HG02970 (cell line): ENCODE data around the gene ESPL1.

Source experiments
- ATAC-seq: cut with Tn5 transposase; IDR thresholded peaks from one replicate; pipeline ENCODE4 v1.9.1; 2021; ENCODE audit warnings: mild to moderate bottlenecking, moderate library complexity, moderate number of reproducible peaks; ENCODE audit not compliant: unreplicated experiment, low FRiP score

Gene ESPL1

DNA sequence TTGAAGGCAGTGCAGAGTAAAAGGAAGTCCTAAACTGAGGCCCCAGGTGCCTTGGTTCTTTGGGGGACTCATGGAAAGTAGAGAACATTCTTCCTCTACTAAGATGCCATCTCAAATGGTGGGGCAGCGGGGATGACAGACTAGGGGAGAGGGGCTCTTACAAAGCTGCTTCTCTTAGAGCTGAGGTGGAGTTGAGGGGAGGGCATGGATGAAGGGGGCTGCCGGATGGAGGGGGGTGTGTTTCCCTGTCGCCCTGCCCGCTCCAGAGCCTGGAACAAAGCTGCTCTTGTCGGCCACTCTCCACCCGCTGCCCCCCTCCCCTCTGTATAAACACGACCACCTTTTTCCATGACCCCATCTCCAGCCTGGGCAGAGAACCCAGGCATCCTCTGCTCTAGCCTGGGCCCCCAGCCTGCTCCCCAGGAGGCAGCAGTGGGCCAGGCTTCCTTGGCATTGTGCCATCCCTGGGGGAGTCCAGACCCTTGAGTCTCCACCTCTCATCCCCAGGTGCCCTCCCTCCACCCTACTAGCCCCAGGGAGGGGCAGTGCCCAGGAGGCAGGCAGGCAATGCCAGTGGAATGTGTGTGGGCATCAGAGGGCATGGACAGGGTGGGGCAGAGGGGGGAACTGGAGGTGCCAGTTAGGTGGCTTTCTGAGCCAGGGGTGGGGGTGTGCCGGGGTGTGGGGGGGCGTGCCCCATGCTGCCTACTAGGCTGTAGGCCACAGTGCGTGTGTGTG lies 37.8 kb upstream of the ESPL1 start:
- ATAC-seq = no peak

DNA sequence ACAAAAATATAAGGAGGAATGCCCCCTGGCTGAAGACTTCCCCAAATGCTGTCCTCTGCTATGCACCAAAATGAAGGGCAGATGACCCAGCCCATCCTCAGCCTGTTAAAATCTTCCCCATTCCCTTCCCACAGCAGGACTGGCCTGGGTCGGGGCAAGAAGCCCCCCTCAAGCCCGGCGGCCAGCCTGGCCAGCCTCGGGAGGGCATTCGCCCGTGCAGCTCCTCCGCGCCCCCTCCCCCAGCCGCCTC lies 36.5 kb upstream of the ESPL1 start:
- ATAC-seq = no peak

DNA sequence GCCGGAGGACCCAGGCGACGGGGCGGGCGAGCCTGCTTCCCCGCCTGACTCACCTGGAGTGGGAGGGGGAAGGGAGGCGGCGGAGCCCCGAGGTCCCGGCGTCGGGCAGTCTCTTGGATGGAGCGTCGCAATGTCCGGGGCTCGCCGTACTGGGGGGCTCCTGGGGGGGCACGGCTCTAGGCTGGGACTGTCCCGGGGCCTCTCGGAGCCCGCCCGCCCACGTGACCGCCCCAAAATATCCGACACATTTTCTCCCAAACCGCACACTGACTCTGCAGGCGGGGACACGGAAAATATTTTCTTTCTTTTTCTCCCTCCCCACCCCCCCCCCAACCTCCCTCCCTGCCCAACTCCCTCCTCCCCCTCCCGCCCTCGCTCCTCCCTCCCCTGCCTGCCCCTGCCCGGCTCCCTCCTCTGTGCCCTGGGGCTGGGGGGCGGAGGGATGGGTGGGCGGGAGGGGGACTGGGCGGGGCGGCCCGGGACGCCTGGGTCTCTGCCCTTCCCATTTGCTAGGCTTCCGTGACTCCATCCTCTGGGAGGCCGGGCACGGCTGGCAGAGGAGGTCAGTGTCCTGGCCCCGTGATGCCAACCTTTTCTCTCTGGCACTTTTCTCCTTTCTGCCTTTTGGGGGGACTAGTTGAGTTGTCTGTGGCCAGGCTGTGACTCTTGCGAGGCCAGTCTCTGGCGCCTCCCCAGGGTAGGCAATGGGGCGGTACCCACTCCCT lies 36.0 kb upstream of the ESPL1 start, which contains the start of gene RARG:
Gene RARG (minus strand): TSS at position 289 of the 725 bp plus-strand sequence. CDS start 4,664 bp downstream, outside the sequence.
- ATAC-seq = no peak

DNA sequence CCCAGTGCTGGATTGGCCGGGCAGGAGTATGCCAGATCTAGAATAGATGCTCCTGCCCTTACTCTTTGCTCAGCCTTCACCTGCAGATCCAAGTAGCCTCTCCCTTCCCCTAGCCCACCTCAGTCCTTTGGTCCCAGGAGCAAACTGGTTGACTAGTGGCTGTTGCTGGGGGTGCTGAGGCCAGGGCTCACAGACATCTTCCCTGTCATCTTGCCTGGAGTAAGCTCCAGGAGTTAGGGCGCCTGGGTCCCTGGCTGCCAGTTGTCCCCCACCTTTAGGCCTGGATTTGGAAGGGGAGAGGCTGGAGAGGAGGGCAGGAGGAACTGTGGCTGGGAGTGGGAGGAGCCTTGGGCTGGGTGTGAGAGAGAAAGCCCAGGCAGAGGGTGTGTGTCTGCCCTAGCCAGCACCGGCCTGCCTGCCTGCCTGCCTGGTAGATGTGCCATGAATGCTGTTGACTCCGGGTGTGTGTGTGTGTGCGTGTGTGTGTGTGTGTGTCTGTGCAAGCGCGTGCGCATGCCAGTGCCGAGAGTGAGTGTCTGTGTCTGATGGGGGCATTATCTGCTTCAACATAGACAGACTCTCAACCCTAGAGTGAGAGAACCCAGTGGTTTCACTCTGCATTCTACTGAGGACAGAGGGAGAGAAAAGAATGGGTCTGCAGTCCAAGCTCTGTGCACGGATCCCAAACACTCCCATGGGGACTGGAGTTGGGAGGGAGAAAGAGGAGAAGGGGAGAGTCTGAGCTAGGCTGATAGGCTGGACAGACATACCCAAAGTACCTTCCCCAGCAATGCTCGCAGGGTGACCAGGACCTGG lies 35.2 kb upstream of the ESPL1 start:
- no peak for ATAC-seq

DNA sequence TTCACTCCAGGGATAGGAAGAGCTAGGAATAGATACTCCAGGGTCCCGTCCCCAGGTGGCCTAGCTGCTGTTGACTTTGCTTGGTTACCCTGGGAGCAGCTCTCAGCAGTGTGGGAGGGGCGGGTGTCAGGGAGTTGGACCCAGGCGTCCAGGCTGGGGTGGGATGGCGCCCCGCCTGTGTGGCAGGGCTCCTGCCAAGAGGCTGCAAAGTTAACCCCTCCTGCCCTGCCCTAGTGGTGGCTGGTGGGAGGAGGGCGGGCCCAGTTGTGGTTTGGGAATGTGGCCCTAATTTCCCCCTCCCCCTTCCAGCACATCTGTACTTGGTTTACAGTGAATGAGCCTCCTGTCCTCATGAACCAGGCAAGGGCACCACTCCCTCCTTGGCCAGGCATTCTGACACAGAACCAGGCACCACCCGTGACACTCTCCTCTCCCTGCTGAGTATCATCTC lies 34.4 kb upstream of the ESPL1 start:
- ATAC-seq = no peak

DNA sequence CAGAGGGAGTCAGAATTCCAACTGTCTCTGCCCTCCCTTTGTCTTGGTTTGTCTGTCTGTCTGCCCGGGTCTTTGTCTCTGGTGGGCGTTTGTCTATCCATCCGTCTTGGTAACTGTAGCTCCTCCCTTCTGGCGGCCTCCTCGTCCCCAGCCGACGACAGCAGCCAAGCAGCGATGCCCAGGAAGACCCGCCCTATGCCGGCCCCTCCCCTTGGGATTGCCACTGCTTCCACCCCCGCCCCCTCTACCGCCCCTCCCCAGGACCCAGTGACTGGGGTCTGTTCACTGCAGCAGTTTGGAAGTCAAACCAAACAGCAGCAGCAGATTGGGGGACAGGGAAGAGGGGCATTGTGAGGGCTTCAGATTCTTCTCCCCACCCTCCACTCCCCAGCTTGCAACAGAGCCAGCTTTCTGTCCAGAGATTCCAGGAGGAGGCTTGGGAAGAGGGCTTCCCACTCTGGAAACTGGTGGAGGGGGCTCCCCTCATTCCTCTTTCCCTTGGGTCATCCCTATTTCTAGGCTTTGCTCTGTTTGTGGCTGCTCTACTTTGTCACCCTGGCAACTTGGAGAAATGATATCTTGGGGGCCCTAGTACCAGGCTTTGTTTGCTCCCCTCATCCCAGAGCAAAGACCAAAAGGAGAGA lies 33.7 kb upstream of the ESPL1 start:
- no peak for ATAC-seq

DNA sequence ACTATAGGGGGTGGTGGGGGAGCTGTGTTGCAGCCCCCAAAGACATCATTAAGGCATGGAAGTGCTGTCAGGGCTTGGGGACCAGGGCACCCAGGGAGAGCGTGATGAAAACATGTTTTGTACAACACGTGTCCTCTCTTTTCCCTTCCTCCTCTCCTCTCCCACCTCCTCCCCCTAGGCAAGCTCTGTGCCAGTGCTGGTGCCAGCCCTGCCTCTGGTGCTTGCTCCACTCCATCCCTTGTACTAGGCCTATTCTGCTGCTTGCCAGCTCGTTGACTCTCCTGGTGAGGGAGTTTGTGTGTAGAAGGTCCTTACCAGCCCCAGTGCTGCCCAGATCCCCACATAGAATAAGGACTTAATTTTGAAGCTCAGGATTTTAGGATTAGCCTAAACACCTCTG lies 32.9 kb upstream of the ESPL1 start:
- ATAC-seq = no peak

DNA sequence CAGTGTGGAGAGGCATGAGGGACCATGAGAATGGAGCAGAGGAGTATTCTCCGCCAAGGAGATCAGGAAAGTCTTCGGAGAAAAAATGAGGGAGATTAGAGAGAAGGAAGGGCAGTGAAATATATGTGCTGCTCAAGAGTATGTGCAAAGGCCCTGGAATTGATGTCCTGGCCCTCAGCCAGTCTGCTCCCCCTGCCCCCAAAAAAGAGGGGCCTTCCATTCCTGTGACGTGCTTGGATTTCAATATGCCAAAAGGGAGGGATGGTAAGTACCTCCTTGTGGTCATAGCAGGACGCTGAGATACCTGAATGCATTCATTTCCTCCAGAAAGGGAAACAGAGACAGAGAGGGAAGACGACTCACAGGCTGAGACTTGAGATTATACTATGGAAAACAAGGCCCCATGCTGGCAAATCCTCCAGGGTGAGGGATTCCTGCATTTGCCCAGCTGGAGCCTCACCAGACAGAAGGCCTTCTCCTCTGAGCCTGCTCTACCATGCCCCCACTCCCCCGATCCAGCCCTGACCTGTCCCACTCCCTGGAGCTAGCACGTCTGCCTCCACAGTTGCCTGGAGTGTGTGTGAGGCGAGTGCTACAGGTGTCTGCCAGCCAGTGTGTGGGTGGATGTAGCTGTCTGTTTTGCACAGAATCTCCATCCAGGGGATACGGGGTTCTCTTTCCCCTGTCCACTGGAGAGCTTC lies 32.2 kb upstream of the ESPL1 start:
- ATAC-seq = no peak

DNA sequence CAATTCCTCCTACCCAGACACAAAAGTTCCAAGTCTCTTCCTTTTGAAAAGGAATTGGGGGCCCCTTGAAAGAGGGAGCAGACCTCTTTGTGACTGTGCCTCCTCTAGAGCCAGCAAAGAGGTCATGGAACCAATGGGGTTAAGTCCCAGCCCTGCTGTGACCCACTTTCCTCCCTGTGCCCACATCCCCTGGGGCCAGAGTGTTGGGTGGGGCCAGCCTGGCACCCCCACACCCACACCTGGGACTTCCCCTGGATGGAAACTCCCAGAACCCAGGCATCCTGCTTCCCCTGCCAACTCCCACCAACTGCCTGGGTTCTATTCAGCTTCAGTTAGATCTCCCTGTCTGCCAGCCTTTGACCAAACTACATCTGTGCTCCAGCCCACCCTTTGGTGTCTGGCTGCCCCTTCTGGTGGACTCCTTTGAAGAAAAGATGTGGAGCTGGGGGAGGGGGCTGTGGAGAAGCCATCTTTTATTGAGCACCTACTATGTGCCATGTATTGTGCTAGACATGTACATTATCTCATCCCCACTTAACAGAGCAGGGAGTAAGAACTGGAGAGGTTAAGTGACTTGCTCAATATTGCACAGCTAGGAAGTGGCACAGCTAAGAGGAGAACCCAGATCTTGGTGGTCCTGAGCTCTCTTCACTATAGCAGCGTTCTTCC lies 31.5 kb upstream of the ESPL1 start:
- ATAC-seq = no peak

DNA sequence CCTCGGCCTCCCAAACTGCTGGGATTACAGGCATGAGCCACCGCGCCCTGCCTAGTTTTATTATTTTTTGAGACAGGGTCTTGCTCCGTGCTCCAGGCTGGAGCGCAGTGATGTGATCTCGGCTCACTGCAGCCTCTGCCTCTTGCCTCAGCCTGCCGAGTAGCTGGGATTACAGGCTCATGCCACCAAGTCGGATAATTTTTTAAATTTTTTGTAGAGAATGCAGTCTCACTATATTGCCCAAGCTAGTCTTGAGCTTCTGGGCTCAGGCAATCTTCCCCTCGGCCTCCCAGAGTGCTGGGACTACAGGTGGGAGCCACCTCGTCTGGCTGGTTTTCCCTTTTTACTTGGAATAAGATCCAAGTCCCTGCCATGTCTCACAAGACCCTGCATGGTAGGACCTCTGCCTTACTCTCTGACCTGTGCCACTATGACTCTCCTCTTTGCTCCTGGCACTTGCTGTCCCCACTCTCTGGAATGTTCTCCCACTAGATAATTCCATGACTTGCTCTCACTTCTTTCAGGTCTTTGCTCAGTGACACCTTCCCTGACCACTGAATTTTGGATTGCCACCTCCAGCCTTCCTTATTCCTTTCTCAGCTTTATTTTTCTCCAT lies 28.3 kb upstream of the ESPL1 start:
- no peak for ATAC-seq

DNA sequence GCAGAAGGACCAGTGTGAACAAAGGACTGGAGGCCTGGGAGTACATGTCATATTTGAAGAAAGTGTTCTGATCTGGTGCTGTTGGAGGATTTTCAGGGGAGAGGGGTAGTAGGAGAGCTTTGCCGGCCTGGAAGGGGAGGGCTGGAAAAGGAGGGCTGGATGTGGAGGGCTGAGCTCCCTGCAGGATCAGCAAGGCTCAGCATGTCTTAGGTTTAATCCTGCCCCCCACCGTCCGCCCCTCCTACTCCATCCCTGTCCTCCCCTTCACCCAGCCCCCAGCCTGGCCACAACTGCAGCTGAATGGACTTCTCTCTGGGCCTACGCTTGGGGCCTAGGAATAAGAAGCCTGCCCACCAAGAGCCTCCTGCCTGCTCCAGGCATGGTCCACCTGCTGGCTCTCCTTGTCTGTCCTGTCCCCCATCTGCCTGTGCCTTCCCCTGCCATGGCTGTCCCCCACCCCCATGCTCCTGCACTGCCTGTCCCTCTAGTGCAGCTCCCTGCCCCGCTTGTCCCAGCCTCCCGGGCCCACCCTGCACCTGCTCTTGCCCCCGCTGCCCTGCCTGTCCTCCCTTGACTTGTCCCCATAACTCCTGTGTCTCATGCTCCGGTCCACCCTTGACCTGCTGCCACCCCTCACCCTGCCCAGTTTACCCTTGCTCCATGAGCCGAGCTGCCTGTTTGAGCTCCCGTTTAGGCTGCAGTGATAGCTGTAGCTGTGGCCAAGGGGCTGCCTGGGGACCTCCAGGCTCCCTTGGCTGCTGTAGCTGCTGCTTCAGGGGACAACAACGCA lies 26.3 kb upstream of the ESPL1 start:
- ATAC-seq = no peak

DNA sequence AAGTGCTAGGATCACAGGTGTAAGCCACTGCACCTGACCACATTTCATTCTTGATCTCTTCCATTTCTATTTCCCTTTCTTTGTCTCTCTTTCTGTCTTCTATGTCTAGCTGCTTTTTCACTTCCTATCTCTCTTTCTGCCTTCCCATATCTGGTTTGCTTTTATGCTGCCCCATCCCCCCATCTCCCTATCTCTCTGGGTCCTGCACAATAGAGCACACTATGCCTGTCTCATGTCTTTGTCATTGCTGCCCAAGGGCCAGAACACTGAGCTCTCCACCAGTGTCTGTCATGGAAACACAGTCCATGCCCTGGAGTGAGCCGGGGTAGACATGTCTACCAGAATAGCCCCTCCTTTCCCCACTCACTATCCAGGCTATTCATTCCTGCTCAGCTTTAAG lies 23.8 kb upstream of the ESPL1 start:
- no peak for ATAC-seq

DNA sequence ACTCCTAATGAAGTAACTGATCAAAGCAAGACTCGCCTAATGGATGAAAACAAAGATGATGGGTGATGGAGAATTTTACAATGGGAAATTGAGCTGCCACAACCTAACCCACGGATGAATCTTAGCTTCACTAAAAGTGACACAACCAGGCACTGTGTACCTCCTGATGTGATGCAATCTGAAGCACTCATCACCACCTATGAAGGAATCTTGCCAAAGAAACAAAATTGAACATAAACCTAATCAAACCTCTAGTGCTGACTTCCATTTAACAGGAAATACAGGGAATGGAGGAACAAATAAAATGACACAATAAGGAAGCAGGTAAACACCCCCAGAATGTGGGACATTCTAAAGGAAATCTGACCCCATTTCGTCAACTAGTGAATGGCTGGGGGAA lies 22.8 kb upstream of the ESPL1 start:
- no peak for ATAC-seq

DNA sequence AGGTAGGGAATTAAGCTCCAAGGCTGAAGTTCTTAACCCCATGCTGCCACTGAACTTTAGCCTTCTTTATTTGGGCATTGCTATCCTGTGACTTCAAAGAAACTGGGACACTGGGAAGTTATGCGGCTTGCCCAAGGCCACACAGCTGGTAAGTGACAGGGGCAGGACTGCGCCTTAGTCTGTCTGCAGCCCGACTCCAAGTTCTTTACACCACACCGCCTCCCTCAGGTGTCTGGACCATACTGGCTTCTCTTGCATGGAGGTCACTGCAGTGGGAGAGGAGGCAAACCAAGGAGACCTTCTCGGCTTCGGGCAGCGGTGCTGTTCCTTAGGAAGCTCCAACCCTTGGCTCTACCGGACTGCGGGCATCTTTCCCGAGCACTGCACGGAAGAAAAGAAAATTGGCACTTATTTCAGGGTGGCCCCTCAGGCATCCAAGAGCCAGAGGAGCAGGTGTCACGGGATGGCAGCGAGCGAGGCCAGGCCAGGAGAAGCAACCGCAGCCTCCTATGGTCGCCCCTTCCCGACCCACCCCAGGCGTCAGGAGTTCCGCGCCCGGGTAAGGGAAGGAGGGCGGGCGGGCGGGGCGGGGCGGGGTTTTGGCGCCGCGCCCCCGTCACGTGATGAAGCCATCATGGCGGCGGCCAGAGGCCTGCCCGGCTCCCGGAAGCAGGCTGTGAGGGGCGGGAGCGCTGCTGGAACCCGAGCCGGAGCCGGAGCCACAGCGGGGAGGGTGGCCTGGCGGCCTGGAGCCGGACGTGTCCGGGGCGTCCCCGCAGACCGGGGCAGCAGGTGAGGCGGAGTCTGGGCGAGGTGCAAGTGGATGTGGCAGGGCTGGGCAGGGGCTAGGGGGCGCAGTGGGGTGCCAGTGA lies 16.4 kb upstream of the ESPL1 start:
- ATAC-seq = peak; percentile 60

DNA sequence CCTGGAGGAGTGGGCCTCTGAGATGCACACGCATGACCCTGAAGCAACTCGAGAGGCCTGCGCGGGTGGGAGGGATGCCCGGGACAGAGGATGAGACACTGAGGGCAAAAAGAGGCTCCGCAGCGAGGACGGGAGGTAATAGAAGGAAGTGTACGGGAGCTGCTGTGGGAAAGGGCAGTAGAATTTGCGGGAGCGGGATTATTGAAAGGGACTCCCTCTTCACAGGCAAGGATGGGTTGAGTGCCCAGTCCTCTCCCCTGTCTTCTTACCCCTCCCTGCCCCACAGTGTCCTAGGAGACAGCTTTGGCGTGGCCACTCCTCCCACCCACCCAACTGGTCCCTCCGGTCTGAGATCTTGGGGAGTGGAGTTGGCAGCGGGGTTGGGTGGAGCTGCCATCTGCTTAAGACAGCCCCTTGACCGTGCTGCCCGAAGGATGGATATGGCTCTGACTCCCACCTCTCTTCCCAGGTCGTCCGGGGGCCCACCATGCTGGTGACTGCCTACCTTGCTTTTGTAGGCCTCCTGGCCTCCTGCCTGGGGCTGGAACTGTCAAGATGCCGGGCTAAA lies 15.7 kb upstream of the ESPL1 start:
- ATAC-seq = peak; percentile 11

DNA sequence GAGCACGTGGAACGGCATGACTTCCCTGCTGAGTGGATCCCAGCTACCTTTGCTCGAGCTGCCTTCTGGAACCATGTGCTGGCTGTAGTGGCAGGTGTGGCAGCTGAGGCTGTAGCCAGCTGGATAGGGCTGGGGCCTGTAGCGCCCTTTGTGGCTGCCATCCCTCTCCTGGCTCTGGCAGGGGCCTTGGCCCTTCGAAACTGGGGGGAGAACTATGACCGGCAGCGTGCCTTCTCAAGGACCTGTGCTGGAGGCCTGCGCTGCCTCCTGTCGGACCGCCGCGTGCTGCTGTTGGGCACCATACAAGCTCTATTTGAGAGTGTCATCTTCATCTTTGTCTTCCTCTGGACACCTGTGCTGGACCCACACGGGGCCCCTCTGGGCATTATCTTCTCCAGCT lies 14.8 kb upstream of the ESPL1 start:
- ATAC-seq = no peak

DNA sequence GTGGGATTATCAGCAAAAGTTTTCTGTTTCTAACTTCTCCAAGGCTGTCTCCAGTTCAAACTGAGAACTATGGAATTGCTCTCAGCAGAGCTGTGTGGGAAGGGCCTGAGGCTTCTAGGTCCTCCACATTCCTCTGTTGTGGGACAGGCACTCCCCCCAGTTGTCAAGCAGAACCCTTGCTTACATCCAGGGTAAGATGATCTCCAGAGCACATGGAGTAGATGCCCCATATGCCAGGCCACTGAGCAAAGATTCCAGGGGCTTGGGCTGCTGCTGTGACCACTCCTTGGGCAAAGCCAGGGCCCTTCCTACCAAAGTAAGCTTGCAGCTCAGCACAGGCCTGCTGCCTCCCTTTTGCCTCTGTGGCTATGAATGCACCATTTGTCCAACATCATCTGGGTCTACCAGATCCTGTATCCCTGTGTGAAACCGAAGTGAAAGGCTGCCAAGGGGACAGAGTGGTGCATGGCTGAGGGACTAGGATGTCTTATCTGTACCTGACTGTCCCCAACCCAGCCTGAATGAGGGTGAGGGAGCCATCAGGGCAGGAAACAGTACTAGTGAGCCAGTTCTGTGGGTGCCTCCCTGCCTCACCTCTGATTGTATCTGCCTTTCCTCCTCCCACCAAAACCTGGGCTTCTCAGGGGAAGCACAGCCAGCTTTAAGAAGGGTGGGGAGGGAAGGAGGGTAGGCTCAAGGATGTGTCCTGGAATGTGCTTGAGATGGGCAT lies 13.1 kb upstream of the ESPL1 start:
- no peak for ATAC-seq
